DMS 273 treated with DMSO at 0.1 percent for 48 hours (cell line): ENCODE results near the gene CD164L2.

ENCODE experiments used
- DNase-seq: peaks from one replicate; lab custom pipeline; 2025; lab: John Stamatoyannopoulos, UW

CD164L2 gene

GRCh38 chr1:27405074-27405473 lies 21.9 kb upstream of the CD164L2 start:
- no peak for DNase-seq

- DNase-seq = no peak
Observed at GRCh38 chr1:27403931-27404330, 20.8 kb upstream of the CD164L2 start.

GRCh38 chr1:27403065-27403726 lies 20.1 kb upstream of the CD164L2 start:
- DNase-seq = no peak

- peak; percentile 26 for DNase-seq
Observed at GRCh38 chr1:27402349-27402754, 19.2 kb upstream of the CD164L2 start.

- no peak for DNase-seq
Observed at GRCh38 chr1:27400963-27401341, 17.8 kb upstream of the CD164L2 start.

GRCh38 chr1:27400082-27400962 lies 17.2 kb upstream of the CD164L2 start:
- DNase-seq = no peak

GRCh38 chr1:27399251-27400025 lies 16.3 kb upstream of the CD164L2 start:
- no peak for DNase-seq

GRCh38 chr1:27398405-27399149 lies 15.4 kb upstream of the CD164L2 start:
- DNase-seq = no peak

- DNase-seq = no peak
Observed at GRCh38 chr1:27397749-27398148, 14.6 kb upstream of the CD164L2 start.

- DNase-seq = no peak
Observed at GRCh38 chr1:27397110-27397509, 14.0 kb upstream of the CD164L2 start.

GRCh38 chr1:27395441-27396195 lies 12.5 kb upstream of the CD164L2 start:
- peak; percentile 48 for DNase-seq

GRCh38 chr1:27394925-27395324 lies 11.8 kb upstream of the CD164L2 start:
- no peak for DNase-seq

GRCh38 chr1:27394282-27394658 lies 11.1 kb upstream of the CD164L2 start:
- no peak for DNase-seq

- no peak for DNase-seq
Observed at GRCh38 chr1:27393641-27394281, 10.6 kb upstream of the CD164L2 start.

GRCh38 chr1:27392778-27393635 lies 9.9 kb upstream of the CD164L2 start:
- no peak for DNase-seq

- DNase-seq = peak; percentile 57
Observed at GRCh38 chr1:27392096-27392777, 9.1 kb upstream of the CD164L2 start, which contains the start of gene GPR3. TSS of gene GPR3 (plus strand) at chr1:27392622. CDS start at chr1:27393799, 1,177 bp downstream.

GRCh38 chr1:27391511-27392095 lies 8.5 kb upstream of the CD164L2 start:
- no peak for DNase-seq

GRCh38 chr1:27388337-27389005 lies 5.3 kb upstream of the CD164L2 start:
- DNase-seq = no peak
